Skeletal muscle tissue (tissue), 4 donors: ENCODE data around the gene SEMA3B. TPM values are rescaled to one million over a fixed set of nuclear protein-coding genes. Genes with fewer than 3 reads are reported as not detected.
A peak's percentile ranks its signal among the peaks of the same experiment; 100 is the strongest.
"Not testable (repeated sequence)": the region's sequence is repeated elsewhere in the genome, so short reads cannot be mapped to it uniquely, and the experiment has no call there.

Experiments
- H3K27ac ChIP-seq: one replicate; pipeline ENCODE4 v1.7.0; 2013; ENCODE audit warnings: mild to moderate bottlenecking, low read depth, low read length, inconsistent platforms
- H3K27me3 ChIP-seq, 3 donors: one replicate each; pipeline ENCODE4 v1.7.0; 2013; ENCODE audit warnings: low read length in 3 of 3; ENCODE audit not compliant: control insufficient read depth in 3 of 3, insufficient read depth in 3 of 3
- H3K36me3 ChIP-seq, 3 donors: one replicate each; pipeline ENCODE4 v1.7.0; 2013; ENCODE audit warnings: low read length in 3 of 3; ENCODE audit not compliant: control insufficient read depth in 3 of 3, insufficient read depth in 3 of 3
- H3K4me1 ChIP-seq, 3 donors: one replicate each; pipeline ENCODE4 v1.7.0; 2013; ENCODE audit warnings: low read length in 3 of 3, mild to moderate bottlenecking in 3 of 3; ENCODE audit not compliant: control insufficient read depth in 3 of 3, insufficient read depth in 3 of 3
- H3K4me3 ChIP-seq, 3 donors: one replicate each; pipeline ENCODE4 v1.7.0; 2013; ENCODE audit warnings: low read length in 3 of 3
- H3K9ac ChIP-seq, 3 donors: one replicate each; pipeline ENCODE4 v1.7.0; 2013; ENCODE audit warnings: low read length in 3 of 3, mild to moderate bottlenecking in 3 of 3, moderate library complexity in 2 of 3, low read depth in 1 of 3
- H3K9me3 ChIP-seq, 3 donors: one replicate each; pipeline ENCODE4 v1.7.0; 2013; ENCODE audit warnings: low read length in 3 of 3; ENCODE audit not compliant: control insufficient read depth in 3 of 3
- total RNA-seq: library from RNA; depleted of rRNA; stranded (reverse); fragments of >200 nt; gene quantifications from one replicate; pipeline ENCODE4 v1.2.3, GENCODE V29; 2014
- donor health status: Osteomylitis.

The SEMA3B gene
- total RNA-seq, 1 donor from 2014 or later = 19.8 TPM

GRCh38 chr3:50244813-50245212, 24.1 kb upstream of the SEMA3B start:
- H3K27me3 ChIP-seq, H3K36me3 ChIP-seq, H3K4me3 ChIP-seq, H3K9me3 ChIP-seq: not testable (repeated sequence)
- H3K27ac ChIP-seq = peak overlapping the region; percentile 80
- peak overlapping the region in 1 of 3 donors; percentile 54 for H3K9ac ChIP-seq
- peaks cover 88 to 93% (median 89%) of the 10 kb centered on the region in 3 donors for H3K4me1 ChIP-seq

DNA sequence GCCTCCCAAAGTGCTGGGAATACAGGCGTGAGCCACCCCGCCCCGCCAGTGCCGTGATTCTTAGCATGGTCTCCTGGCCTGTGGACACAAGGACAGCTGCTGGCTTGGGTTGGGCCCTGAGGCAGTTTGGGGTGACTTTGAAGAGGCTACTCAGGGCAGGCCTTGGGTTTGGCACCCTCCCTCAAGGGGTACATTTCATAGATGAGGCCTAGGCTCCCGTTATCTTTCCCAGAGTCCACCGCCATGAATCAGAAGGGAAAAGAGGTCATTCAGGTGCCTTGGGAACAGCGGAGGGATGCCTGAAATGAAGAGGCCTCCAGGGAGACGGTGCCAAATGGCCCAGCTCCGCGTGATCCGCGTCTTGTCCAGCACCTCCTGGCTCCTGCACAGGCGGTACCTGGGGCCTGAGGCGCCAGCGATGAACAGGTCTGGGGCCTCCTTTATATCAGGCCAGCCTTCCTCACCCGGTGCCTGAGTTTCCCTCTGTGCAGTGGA, 23.6 kb upstream of the SEMA3B start:
- peaks cover 89 to 93% (median 89%) of the 10 kb centered on the region in 3 donors for H3K4me1 ChIP-seq
- H3K9me3 ChIP-seq = no peaks in the 10 kb centered on the region
- peak overlapping the region; percentile 72 to 81 (median 74) for H3K4me3 ChIP-seq
- H3K27ac ChIP-seq = peak overlapping the region; percentile 80
- H3K27me3 ChIP-seq = no peaks in the 10 kb centered on the region
- peaks cover 0 to 4% (median 4%) of the 10 kb centered on the region in 3 donors for H3K36me3 ChIP-seq
- peak overlapping the region; percentile 63 to 83 (median 80) for H3K9ac ChIP-seq

DNA sequence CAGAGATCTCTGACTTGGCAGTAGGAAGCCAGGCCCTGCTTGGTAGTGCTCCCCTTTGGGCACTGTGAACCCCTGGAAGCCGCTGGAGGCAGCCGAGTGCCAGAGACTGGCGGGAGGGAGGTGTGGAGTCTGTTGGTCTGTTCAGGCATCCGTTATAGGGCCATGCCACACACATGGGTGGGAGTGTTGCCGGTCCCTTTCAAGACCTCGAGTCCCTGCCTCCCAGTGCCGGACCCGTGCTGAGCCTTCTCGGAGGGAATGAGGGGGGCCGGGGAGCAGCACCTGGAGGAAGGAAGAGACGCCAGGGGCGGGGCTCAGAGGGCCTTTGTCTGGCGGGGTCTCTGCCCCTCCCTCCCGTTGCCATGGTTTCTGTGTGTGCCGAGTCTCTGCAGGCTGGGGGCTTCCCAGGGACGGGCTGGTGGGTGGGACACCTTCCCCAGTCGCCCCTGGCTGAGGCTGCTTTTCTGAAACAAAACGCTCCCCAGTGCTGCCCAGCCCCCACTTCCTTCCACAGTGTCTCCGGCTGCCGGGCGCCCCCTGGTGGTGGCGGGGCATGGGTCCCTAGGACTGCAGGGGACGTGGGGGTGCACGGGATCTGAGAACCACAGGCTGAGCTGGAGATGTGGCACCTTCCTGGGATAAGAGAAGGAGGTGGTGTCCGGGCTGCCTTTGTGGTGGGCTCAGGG, 23.0 kb upstream of the SEMA3B start:
- Histone ChIP-seq H3K4me1 (peaks cover 88 to 95% (median 92%) of the 10 kb centered on the region in 3 donors), H3K36me3 (peaks cover 0 to 6% (median 4%) of the 10 kb centered on the region in 3 donors), H3K27ac (peak overlapping the region; percentile 80), H3K9me3 (no peaks in the 10 kb centered on the region), H3K27me3 (no peaks in the 10 kb centered on the region), H3K9ac (peak overlapping the region; percentile 63 to 83 (median 80)), H3K4me3 (peak overlapping the region; percentile 72 to 81 (median 74))

DNA sequence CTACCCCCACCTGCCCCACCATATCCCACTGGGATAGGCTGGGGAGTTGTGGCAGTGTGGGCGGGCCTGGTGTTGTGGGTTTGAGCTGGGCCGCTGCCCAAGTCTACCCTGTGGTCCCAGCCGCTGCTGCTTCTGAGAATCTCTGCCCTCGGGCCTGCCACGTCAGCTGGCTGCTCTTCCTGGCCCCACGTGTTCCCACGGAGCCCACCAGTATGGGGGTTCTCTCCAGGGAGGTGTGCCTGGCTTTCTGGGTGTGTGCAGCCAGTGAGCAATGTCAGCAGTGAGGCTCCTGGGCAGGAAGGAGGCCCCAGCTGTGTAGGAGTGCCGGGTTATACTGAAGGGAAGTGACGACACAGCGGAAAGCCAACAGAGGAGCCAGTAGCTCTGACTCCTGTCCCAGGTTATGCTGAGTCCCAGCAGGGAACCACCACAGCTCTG, 22.4 kb upstream of the SEMA3B start:
- Histone ChIP-seq H3K27me3 (no peaks in the 10 kb centered on the region), H3K27ac (peak overlapping the region; percentile 80), H3K4me3 (peak overlapping the region; percentile 20 to 81 (median 74)), H3K9me3 (no peaks in the 10 kb centered on the region), H3K36me3 (peaks cover 0 to 6% (median 4%) of the 10 kb centered on the region in 3 donors), H3K4me1 (peaks cover 86 to 95% (median 92%) of the 10 kb centered on the region in 3 donors), H3K9ac (peak overlapping the region; percentile 61 to 83 (median 80))

DNA sequence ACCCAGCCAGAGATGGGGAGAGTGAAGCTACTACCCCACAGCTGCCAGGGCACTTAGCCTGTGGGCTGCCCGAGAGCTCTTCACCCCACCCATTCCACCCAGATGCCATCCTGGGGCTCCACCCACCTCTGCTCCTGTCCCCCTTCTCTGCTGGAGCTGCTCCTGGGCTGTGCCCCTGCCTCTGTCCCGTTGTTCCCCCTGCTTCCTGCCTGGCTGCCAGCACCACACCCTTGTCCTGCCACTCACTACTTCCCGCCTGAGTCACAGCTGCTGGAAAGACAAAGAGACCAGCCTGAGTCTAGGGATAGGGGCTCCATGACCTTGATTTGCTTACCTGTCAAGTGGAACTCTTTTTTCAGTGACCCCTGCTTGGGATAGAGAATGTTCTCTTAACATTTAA, 20.6 kb upstream of the SEMA3B start:
- peak overlapping the region; percentile 7 to 68 (median 59) for H3K9ac ChIP-seq
- H3K9me3 ChIP-seq = no peaks in the 10 kb centered on the region
- H3K27me3 ChIP-seq = no peaks in the 10 kb centered on the region
- H3K4me1 ChIP-seq = peaks cover 76 to 87% (median 86%) of the 10 kb centered on the region in 3 donors
- H3K4me3 ChIP-seq = no peak overlapping the region
- H3K36me3 ChIP-seq = peaks cover 3 to 16% (median 9%) of the 10 kb centered on the region in 3 donors
- H3K27ac ChIP-seq = peak overlapping the region; percentile 23

DNA sequence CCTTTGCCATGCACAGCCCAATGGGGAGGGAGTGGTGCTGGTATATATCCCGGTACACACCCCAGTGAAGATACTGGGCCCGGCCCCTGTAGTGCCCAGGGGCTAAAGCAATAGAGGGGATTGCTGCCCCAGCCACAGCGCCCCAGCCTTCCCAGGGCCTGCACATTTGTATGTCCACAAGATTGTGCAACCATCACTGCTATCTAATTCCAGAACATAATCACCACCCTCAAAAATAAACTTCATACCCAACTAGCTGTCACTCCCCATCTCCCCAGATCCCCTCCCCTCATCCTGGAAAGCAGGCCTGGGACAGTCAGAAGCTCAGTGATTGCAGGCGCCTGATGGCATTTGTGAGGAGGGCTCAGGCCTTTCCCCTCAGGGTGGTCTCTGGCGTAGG, 19.5 kb upstream of the SEMA3B start:
- Histone ChIP-seq H3K27ac (no peak overlapping the region), H3K4me1 (peaks cover 72 to 88% (median 87%) of the 10 kb centered on the region in 3 donors), H3K9me3 (no peaks in the 10 kb centered on the region), H3K36me3 (peaks cover 3 to 22% (median 13%) of the 10 kb centered on the region in 3 donors), H3K9ac (peak overlapping the region; percentile 11 to 68 (median 23)), H3K4me3 (no peak overlapping the region), H3K27me3 (no peaks in the 10 kb centered on the region)

DNA sequence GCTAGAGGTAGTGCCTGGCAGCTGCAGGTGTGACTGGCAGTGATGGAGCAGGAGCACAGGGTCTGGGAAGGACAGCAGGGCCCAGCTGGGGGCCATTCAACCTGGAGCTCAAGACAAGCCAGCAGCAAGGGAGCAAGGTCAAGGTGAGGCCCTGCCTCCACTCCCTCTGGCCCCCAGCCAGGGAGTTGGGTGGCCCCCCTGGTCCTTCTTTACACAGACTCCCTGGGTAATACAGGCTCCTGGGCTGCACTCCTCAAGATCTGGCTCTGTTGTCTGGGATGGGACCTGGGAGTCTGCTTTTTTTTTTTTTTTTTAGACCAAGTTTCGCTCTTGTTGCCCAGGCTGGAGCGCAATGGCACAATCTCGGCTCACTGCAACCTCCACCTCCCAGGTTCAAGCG, 18.4 kb upstream of the SEMA3B start:
- no peak overlapping the region for H3K27ac ChIP-seq
- H3K27me3 ChIP-seq = no peaks in the 10 kb centered on the region
- H3K4me1 ChIP-seq = peaks cover 75 to 90% (median 89%) of the 10 kb centered on the region in 3 donors
- H3K36me3 ChIP-seq = peaks cover 3 to 23% (median 15%) of the 10 kb centered on the region in 3 donors
- no peak overlapping the region for H3K4me3 ChIP-seq
- H3K9me3 ChIP-seq = no peaks in the 10 kb centered on the region
- H3K9ac ChIP-seq = peak overlapping the region in 2 of 3 donors; percentile 25 to 51

DNA sequence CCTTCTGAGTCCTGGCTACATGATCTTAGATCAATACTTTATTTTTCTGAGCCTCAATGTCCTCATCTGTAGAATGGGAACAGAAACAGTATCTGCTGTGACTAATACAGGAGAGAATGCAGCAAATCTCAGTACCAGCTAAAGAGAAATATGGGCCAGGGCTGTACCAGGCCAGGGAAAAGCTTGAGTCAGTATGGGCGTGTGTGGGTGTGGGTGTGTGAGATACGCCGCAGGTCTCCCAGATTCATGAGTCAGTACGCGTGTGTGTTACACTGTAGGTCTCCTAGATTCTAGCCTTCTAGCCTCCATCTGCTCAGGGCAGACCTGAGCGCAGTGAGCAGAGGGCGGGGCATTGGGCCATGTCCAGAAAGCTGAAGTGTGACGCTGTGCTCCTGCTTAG, 17.7 kb upstream of the SEMA3B start:
- H3K9me3 ChIP-seq = no peaks in the 10 kb centered on the region
- H3K4me1 ChIP-seq = peaks cover 70 to 85% (median 85%) of the 10 kb centered on the region in 3 donors
- no peak overlapping the region for H3K27ac ChIP-seq
- no peaks in the 10 kb centered on the region for H3K27me3 ChIP-seq
- no peak overlapping the region for H3K4me3 ChIP-seq
- H3K36me3 ChIP-seq = peaks cover 5 to 25% (median 17%) of the 10 kb centered on the region in 3 donors
- peak overlapping the region in 1 of 3 donors; percentile 33 for H3K9ac ChIP-seq

DNA sequence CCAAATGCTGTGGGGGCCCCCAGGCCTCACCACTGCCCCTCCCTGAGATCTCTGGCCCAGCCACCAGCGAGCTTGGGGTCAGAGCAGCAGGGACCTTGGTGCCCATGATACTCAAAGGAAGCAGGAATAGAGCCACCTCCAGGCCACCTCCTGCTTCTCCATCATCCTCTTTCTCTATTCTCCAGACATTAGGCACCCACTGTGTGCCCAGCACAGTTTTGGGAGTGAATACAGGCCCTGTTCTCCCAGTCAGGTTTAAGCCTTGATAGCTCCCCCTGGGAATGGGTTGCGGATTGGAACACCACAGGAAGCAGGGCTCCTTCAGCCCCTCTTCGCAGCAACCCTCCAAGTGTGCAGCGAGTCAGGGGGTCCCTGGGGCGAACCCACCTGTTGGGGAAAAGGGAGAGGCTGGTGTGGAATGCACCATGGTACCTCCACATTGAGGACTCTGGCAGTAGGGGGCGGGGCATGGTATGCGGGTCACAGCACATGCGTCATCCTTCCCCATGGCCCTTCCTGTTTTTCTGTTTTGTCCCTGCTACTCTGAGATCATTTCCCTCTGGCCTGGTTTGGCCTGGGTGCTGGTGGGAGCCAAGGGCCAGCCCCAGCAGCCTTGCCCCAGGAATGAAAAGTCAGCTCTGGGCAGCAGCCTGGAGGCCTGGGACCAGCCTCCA, 14.2 kb upstream of the SEMA3B start:
- H3K27ac ChIP-seq = peak overlapping the region; percentile 76
- no peaks in the 10 kb centered on the region for H3K9me3 ChIP-seq
- peak overlapping the region in 2 of 3 donors; percentile 10 to 54 for H3K9ac ChIP-seq
- H3K36me3 ChIP-seq = peaks cover 22 to 39% (median 35%) of the 10 kb centered on the region in 3 donors
- no peak overlapping the region for H3K4me3 ChIP-seq
- H3K27me3 ChIP-seq = no peaks in the 10 kb centered on the region
- peaks cover 42 to 71% (median 70%) of the 10 kb centered on the region in 3 donors for H3K4me1 ChIP-seq

DNA sequence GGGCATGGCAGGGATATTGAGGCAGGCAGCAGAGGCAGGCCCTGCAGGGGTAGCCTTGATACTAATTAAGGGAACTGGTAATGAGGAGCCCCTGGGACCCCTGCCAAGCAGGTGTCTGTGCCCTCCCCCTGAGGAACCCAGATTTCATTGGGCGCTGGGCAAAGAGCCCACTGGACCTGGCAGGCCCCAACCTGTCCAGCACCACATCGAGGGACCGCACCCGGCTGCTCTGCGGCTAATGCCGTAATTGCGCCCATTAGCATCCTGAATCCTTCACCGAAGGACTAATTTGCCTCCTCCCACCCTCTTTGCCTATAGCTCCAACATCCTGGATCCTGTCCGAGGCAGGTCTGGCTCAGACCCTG, 13.7 kb upstream of the SEMA3B start:
- Histone ChIP-seq H3K9ac (peak overlapping the region in 1 of 3 donors; percentile 54), H3K4me1 (peaks cover 38 to 67% (median 66%) of the 10 kb centered on the region in 3 donors), H3K4me3 (no peak overlapping the region)

More for the DNA sequence above, 13.7 kb upstream of the SEMA3B start:
- no peaks in the 10 kb centered on the region for H3K9me3 ChIP-seq
- peak overlapping the region; percentile 76 for H3K27ac ChIP-seq
- H3K36me3 ChIP-seq = peaks cover 22 to 39% (median 35%) of the 10 kb centered on the region in 3 donors
- H3K27me3 ChIP-seq = no peaks in the 10 kb centered on the region
